Measurements from ENCODE around the gene FAM168B. TPM values are rescaled to one million over a fixed set of nuclear protein-coding genes. Genes with fewer than 3 reads are reported as not detected.

FAM168B gene
- total RNA-seq, 2 experiments from 2014 or later: 74.1 to 76.4 TPM

DNA sequence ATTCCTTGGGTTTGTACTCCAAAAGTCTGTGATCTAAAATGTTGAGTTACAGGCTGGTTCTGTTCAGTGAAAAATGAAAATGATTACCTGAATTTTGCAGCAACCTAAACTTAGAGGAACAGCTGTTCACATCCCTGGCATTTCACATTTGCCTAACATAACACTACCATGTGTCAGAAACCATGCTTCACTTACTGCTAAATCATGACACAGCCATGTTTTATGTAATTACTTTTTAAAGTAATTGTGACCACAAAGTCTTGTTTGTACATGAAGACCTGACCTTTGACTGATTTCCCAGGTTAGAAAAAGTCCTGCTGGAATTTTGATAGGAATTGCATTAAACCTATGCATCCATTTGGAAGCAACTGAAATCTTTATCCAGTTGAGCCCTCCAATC lies 79.1 kb downstream of the FAM168B start:
- Mint-ChIP-seq H3K9me3 (no peaks in the 10 kb centered on the region), H3K27me3 (peaks cover 24% of the 10 kb centered on the region), H3K4me1 (ENCODE audit: low read depth) (peaks cover 25% of the 10 kb centered on the region), H3K36me3 (ENCODE audit: low read depth) (no peaks in the 10 kb centered on the region), H3K4me3 (no peak overlapping the region), H3K27ac (no peak overlapping the region)
- H3K27me3 ChIP-seq (ENCODE audit: control insufficient read depth in 1 of 2, insufficient read depth in 2 of 2, low read length in 2 of 2): peaks cover 0 to 6% of the 10 kb centered on the region in 2 experiments
- ChIA-PET CTCF (no interaction called here), POLR2A (no interaction called here)
- no peak overlapping the region for H3K4me3 ChIP-seq (ENCODE audit: low read length)
- peaks cover 8% of the 10 kb centered on the region for H3K4me1 ChIP-seq (ENCODE audit: insufficient read depth, low read length)
- H3K36me3 ChIP-seq (ENCODE audit: insufficient read depth, low read length): no peaks in the 10 kb centered on the region
- no peak for DNase-seq
- no peaks in the 10 kb centered on the region for H3K9me3 ChIP-seq (ENCODE audit: control insufficient read depth in 1 of 2, insufficient read depth in 1 of 2, low read length in 2 of 2)
- no peak for ATAC-seq (ENCODE audit: poor library complexity)
- H3K27ac ChIP-seq (ENCODE audit: low read depth in 1 of 2, low read length in 2 of 2): no peak overlapping the region
- TF ChIP-seq, protein P1, sequence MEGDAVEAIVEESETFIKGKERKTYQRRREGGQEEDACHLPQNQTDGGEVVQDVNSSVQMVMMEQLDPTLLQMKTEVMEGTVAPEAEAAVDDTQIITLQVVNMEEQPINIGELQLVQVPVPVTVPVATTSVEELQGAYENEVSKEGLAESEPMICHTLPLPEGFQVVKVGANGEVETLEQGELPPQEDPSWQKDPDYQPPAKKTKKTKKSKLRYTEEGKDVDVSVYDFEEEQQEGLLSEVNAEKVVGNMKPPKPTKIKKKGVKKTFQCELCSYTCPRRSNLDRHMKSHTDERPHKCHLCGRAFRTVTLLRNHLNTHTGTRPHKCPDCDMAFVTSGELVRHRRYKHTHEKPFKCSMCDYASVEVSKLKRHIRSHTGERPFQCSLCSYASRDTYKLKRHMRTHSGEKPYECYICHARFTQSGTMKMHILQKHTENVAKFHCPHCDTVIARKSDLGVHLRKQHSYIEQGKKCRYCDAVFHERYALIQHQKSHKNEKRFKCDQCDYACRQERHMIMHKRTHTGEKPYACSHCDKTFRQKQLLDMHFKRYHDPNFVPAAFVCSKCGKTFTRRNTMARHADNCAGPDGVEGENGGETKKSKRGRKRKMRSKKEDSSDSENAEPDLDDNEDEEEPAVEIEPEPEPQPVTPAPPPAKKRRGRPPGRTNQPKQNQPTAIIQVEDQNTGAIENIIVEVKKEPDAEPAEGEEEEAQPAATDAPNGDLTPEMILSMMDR (IDR thresholded peaks at IDR 0.05): no peak
- intact Hi-C loops (cut with DNase I, micrococcal nuclease): no loop called here

DNA sequence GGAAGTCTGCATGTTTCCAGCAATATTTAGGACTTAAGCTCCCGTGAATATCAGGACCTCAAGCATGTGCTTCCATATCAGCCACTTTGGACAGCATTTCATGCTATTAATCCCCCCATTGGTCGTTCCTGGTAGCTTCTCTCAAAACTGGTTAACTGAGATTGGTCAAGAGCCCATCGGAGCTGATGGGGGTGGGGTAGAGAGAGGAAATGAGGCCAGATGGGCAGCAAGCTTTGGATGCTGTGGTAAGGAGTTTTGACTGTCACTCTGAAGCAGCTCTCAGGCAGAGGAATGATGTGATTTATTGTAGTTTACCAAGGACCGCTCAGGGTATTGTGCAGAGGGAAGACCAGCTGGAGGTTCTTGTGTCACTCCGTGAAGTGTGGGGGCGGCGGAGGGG lies 81.8 kb downstream of the FAM168B start:
- peaks cover 14% of the 10 kb centered on the region for H3K27me3 Mint-ChIP-seq
- Histone ChIP-seq H3K4me3 (ENCODE audit: low read length) (no peak overlapping the region), H3K4me1 (ENCODE audit: insufficient read depth, low read length) (peaks cover 8% of the 10 kb centered on the region), H3K36me3 (ENCODE audit: insufficient read depth, low read length) (no peaks in the 10 kb centered on the region), H3K27ac (ENCODE audit: low read depth in 1 of 2, low read length in 2 of 2) (no peak overlapping the region), H3K9me3 (ENCODE audit: control insufficient read depth in 1 of 2, insufficient read depth in 1 of 2, low read length in 2 of 2) (no peaks in the 10 kb centered on the region), H3K27me3 (ENCODE audit: control insufficient read depth in 1 of 2, insufficient read depth in 2 of 2, low read length in 2 of 2) (no peaks in the 10 kb centered on the region)
- ATAC-seq (ENCODE audit: poor library complexity) (no peak), DNase-seq (no peak)
- no peaks in the 10 kb centered on the region for H3K9me3 Mint-ChIP-seq
- POLR2A ChIA-PET: interaction anchor here (1.0 kb wide), 1 partner anchor 82 kb away, joined by 3 read pairs; no protein-coding TSS in a partner anchor
- CTCF ChIA-PET: no interaction called here
- peaks cover 25% of the 10 kb centered on the region for H3K4me1 Mint-ChIP-seq (ENCODE audit: low read depth)
- no peak overlapping the region for H3K4me3 Mint-ChIP-seq
- TF ChIP-seq, protein P1 (IDR thresholded peaks at IDR 0.05): no peak
- no peaks in the 10 kb centered on the region for H3K36me3 Mint-ChIP-seq (ENCODE audit: low read depth)
- no peak overlapping the region for H3K27ac Mint-ChIP-seq
- intact Hi-C loops (cut with DNase I, micrococcal nuclease): no loop called here

DNA sequence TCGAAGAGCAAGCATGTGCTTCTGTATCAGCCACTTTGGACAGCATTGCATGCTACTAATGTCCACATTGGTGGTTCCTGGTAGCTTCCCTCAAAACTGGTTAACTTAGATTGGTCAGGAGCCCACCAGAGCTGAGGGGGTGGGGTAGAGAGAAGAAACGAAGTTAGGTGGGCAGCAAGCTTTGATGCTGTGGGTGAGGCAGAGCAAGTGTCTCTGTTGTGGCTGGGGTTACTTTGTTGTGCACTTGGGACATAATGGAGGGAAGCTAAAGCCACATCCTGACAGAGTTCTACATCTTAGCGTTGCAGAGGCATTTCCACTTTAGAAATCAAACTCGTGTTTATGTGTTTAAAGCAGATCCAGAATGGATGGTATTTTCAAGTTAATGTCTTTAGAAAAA lies 82.7 kb downstream of the FAM168B start:
- peak; percentile 37 for ATAC-seq (ENCODE audit: poor library complexity)
- H3K36me3 Mint-ChIP-seq (ENCODE audit: low read depth): no peaks in the 10 kb centered on the region
- CTCF ChIA-PET: no interaction called here
- no peak overlapping the region for H3K27ac Mint-ChIP-seq
- Histone ChIP-seq H3K36me3 (ENCODE audit: insufficient read depth, low read length) (no peaks in the 10 kb centered on the region), H3K9me3 (ENCODE audit: control insufficient read depth in 1 of 2, insufficient read depth in 1 of 2, low read length in 2 of 2) (no peaks in the 10 kb centered on the region), H3K27ac (ENCODE audit: low read depth in 1 of 2, low read length in 2 of 2) (no peak overlapping the region), H3K27me3 (ENCODE audit: control insufficient read depth in 1 of 2, insufficient read depth in 2 of 2, low read length in 2 of 2) (no peaks in the 10 kb centered on the region), H3K4me1 (ENCODE audit: insufficient read depth, low read length) (peaks cover 8% of the 10 kb centered on the region), H3K4me3 (ENCODE audit: low read length) (no peak overlapping the region)
- POLR2A ChIA-PET: interaction anchor here (1.1 kb wide), 1 partner anchor 30 kb away, joined by 4 read pairs; no protein-coding TSS in a partner anchor
- H3K4me1 Mint-ChIP-seq (ENCODE audit: low read depth): peaks cover 25% of the 10 kb centered on the region
- intact Hi-C loops (cut with DNase I, micrococcal nuclease): no loop called here
- H3K4me3 Mint-ChIP-seq: peak overlapping the region; percentile 31
- TF ChIP-seq, protein P1 (IDR thresholded peaks at IDR 0.05): no peak
- H3K9me3 Mint-ChIP-seq: no peaks in the 10 kb centered on the region
- H3K27me3 Mint-ChIP-seq: peaks cover 9% of the 10 kb centered on the region
- DNase-seq: peak in 1 of 14 experiments; percentile 60

Data from CD4-positive, alpha-beta T cell (primary cell).